Smooth muscle cell (in vitro differentiated cells): ENCODE measurements around the gene CWC22. TPM values are rescaled to one million over a fixed set of nuclear protein-coding genes. Genes with fewer than 3 reads are reported as not detected.

Source experiments
- DNase-seq: peaks from one replicate; lab custom pipeline; 2025; ENCODE audit not compliant: unreplicated experiment; lab: John Stamatoyannopoulos, UW
- H2AFZ ChIP-seq: fragments of 200-600 bp; sonication (generic); 2 replicates; pipeline ENCODE4 v1.6.0; 2016; ENCODE audit warnings: antibody characterized with exemption, low read depth, mild to moderate bottlenecking
- H3F3A ChIP-seq: fragments of 200-600 bp; sonication (generic); 2 replicates; pipeline ENCODE4 v1.6.0; 2017; ENCODE audit warnings: antibody characterized with exemption, low read depth
- H3K27ac ChIP-seq: fragments of 200-600 bp; sonication (generic); 2 replicates; pipeline ENCODE4 v1.5.1; 2016; ENCODE audit warnings: low read depth, mild to moderate bottlenecking
- H3K27me3 ChIP-seq: fragments of 200-600 bp; sonication (generic); 2 replicates; pipeline ENCODE4 v1.6.1; 2016; ENCODE audit warnings: low read depth, mild to moderate bottlenecking
- H3K36me3 ChIP-seq: fragments of 200-600 bp; sonication (generic); 2 replicates; pipeline ENCODE4 v1.5.1; 2016; ENCODE audit warnings: low read depth
- H3K4me1 ChIP-seq: fragments of 200-600 bp; sonication (generic); 2 replicates; pipeline ENCODE4 v1.5.1; 2016; ENCODE audit warnings: low read depth
- H3K4me2 ChIP-seq: fragments of 200-600 bp; sonication (generic); 2 replicates; pipeline ENCODE4 v1.6.0; 2016; ENCODE audit warnings: mild to moderate bottlenecking
- H3K4me3 ChIP-seq: fragments of 200-600 bp; sonication (generic); 2 replicates; pipeline ENCODE4 v1.5.1; 2016; ENCODE audit warnings: mild to moderate bottlenecking
- H3K79me2 ChIP-seq: fragments of 200-600 bp; sonication (generic); 2 replicates; pipeline ENCODE4 v1.6.0; 2016; ENCODE audit warnings: low read depth, mild to moderate bottlenecking
- H3K9ac ChIP-seq: fragments of 200-600 bp; sonication (generic); 2 replicates; pipeline ENCODE4 v1.6.0; 2016; ENCODE audit warnings: low read depth
- H3K9me3 ChIP-seq: fragments of 200-600 bp; sonication (generic); replicated peaks from 2 replicates; pipeline ENCODE4 v1.5.1; 2016; ENCODE audit warnings: low read depth
- H4K20me1 ChIP-seq: fragments of 200-600 bp; sonication (generic); 2 replicates; pipeline ENCODE4 v1.6.0; 2016; ENCODE audit warnings: low read depth
- CTCF ChIP-seq: fragments of 200-600 bp; sonication (generic); IDR thresholded peaks from 2 replicates; pipeline ENCODE4 v1.5.1; 2017; ENCODE audit warnings: borderline replicate concordance, mild to moderate bottlenecking, antibody characterized with exemption; ENCODE audit not compliant: insufficient read depth, poor library complexity, severe bottlenecking
- WGBS: methylation state at CpG from one replicate; pipeline ENCODE4 v1.1.7; 2016; ENCODE audit warnings: low lambda C conversion rate; 5-methylcytosine and 5-hydroxymethylcytosine counted together
- polyA plus RNA-seq: library from polyadenylated mRNA; unstranded; fragments of >200 nt; fragmentation: Nextera tagmentation; extraction: Ambion mirVana; gene quantifications from 2 replicates; pipeline ENCODE4 v1.2.1, GENCODE V29; 2016
- total RNA-seq: library from RNA; depleted of rRNA; stranded (reverse); fragments of >200 nt; gene quantifications from 2 replicates; pipeline ENCODE4 v1.2.3, GENCODE V29; 2014

CWC22 gene
- total and polyA plus RNA-seq, 2 experiments from 2014 or later = 16.5 to 17.3 TPM

GRCh38 chr2:180038997-180039396 lies 31.9 kb upstream of the CWC22 start:
- H3K9me3 ChIP-seq = no peaks in the 10 kb centered on the region
- H3K4me2 ChIP-seq = no peak overlapping the region
- H3K4me1 ChIP-seq = no peaks in the 10 kb centered on the region
- no peak overlapping the region for H3K4me3 ChIP-seq
- no peak overlapping the region for H3K27ac ChIP-seq
- 84% methylated on average over 2 of the region's 2 CpGs for WGBS
- no peaks in the 10 kb centered on the region for H3F3A ChIP-seq
- H3K79me2 ChIP-seq = no peaks in the 10 kb centered on the region
- no peak overlapping the region for H2AFZ ChIP-seq
- no peak for DNase-seq
- no peaks in the 10 kb centered on the region for H4K20me1 ChIP-seq
- no peak for TF ChIP-seq CTCF
- no peak overlapping the region for H3K9ac ChIP-seq
- H3K27me3 ChIP-seq = no peaks in the 10 kb centered on the region
- no peaks in the 10 kb centered on the region for H3K36me3 ChIP-seq

GRCh38 chr2:180033993-180034894 lies 27.1 kb upstream of the CWC22 start:
- Histone ChIP-seq H3K27ac (no peak overlapping the region), H3K4me1 (no peaks in the 10 kb centered on the region), H2AFZ (no peak overlapping the region), H4K20me1 (no peaks in the 10 kb centered on the region), H3K9ac (no peak overlapping the region), H3K4me2 (no peak overlapping the region), H3K9me3 (peaks cover 8% of the 10 kb centered on the region), H3K4me3 (no peak overlapping the region), H3K36me3 (no peaks in the 10 kb centered on the region), H3K79me2 (no peaks in the 10 kb centered on the region), H3K27me3 (no peaks in the 10 kb centered on the region), H3F3A (no peaks in the 10 kb centered on the region)
- TF ChIP-seq CTCF = no peak
- DNase-seq = no peak
- 88% methylated on average over 5 of the region's 5 CpGs for WGBS

GRCh38 chr2:180029575-180029974 lies 22.5 kb upstream of the CWC22 start:
- no peaks in the 10 kb centered on the region for H3K4me1 ChIP-seq
- no peaks in the 10 kb centered on the region for H3K36me3 ChIP-seq
- H4K20me1 ChIP-seq = no peaks in the 10 kb centered on the region
- H3K4me2 ChIP-seq = no peak overlapping the region
- 82% methylated on average over 1 of the region's 1 CpG for WGBS
- no peak overlapping the region for H3K27ac ChIP-seq
- H3K9ac ChIP-seq = no peak overlapping the region
- no peaks in the 10 kb centered on the region for H3K79me2 ChIP-seq
- no peak overlapping the region for H2AFZ ChIP-seq
- no peaks in the 10 kb centered on the region for H3K27me3 ChIP-seq
- no peaks in the 10 kb centered on the region for H3F3A ChIP-seq
- DNase-seq = no peak
- peaks cover 8% of the 10 kb centered on the region for H3K9me3 ChIP-seq
- no peak for TF ChIP-seq CTCF
- no peak overlapping the region for H3K4me3 ChIP-seq

- Histone ChIP-seq H2AFZ (no peak overlapping the region), H3K79me2 (no peaks in the 10 kb centered on the region), H3F3A (no peaks in the 10 kb centered on the region), H3K27me3 (no peaks in the 10 kb centered on the region), H3K4me1 (no peaks in the 10 kb centered on the region), H3K9ac (no peak overlapping the region), H4K20me1 (no peaks in the 10 kb centered on the region), H3K4me2 (no peak overlapping the region), H3K9me3 (no peaks in the 10 kb centered on the region), H3K27ac (no peak overlapping the region), H3K36me3 (no peaks in the 10 kb centered on the region), H3K4me3 (no peak overlapping the region)
- 96% methylated on average over 23 of the region's 23 CpGs for WGBS
- no peak for TF ChIP-seq CTCF
- DNase-seq = no peak
These were observed 14.8 kb upstream of the CWC22 start for GRCh38 chr2:180021850-180022249.
